Right lobe of liver (tissue), 6 donors: ENCODE data around the gene MTSS2. TPM values are rescaled to one million over a fixed set of nuclear protein-coding genes. Genes with fewer than 3 reads are reported as not detected.
A peak's percentile ranks its signal among the peaks of the same experiment; 100 is the strongest.

Experiments used
- ATAC-seq, 4 donors: fragments of 200-7000 bp; cut with Tn5 transposase; one replicate each; pipeline ENCODE4 v1.9.1; 2020; ENCODE audit warnings: mild to moderate bottlenecking in 4 of 4, moderate library complexity in 4 of 4
- DNase-seq, 3 donors: peaks; one replicate each; pipeline ENCODE4 v3.0.0-alpha.2; 2020
- H3K27ac ChIP-seq, 3 donors: fragments of 200-600 bp; one replicate each; pipeline ENCODE4 v1.8.0; 2022
- H3K27me3 ChIP-seq, 2 donors: fragments of 200-600 bp; one replicate each; pipeline ENCODE4 v1.8.0; 2022
- H3K36me3 ChIP-seq, 4 donors: fragments of 200-600 bp; sonication (generic) in 1 of 4; one replicate each; pipeline versions ENCODE4 v1.5.1 to v1.8.0; 2017 to 2022; ENCODE audit warnings: control low read depth in 1 of 4
- H3K4me1 ChIP-seq, 4 donors: fragments of 200-600 bp; sonication (generic) in 1 of 4; one replicate each; pipeline versions ENCODE4 v1.5.1 to v1.8.0; 2017 to 2022; ENCODE audit warnings: control low read depth in 1 of 4
- H3K4me3 ChIP-seq, 3 donors: fragments of 200-600 bp; one replicate each; pipeline ENCODE4 v1.8.0; 2022
- H3K9me3 ChIP-seq, 4 donors: fragments of 200-600 bp; sonication (generic) in 1 of 4; one replicate each; pipeline versions ENCODE4 v1.5.1 to v1.8.0; 2017 to 2022; ENCODE audit warnings: control low read depth in 1 of 4
- POLR2A ChIP-seq: fragments of 450-650 bp; IDR thresholded peaks from one replicate; pipeline ENCODE4 v1.6.1; 2017; ENCODE audit warnings: antibody characterized with exemption, mild to moderate bottlenecking
- WGBS: methylation state at CpG from one replicate; pipeline ENCODE4 v1.1.6; 2018; ENCODE audit warnings: low coverage, low lambda C conversion rate; ENCODE audit not compliant: insufficient coverage; ENCODE audit errors: missing lambda C conversion rate; 5-methylcytosine and 5-hydroxymethylcytosine counted together
- intact Hi-C, 2 donors: fragments of 100-400 bp; cut with DNase I; formaldehyde crosslinking; loops; one replicate each; pipeline versions ENCODE4 v1.11.2 to v1.14.1; 2022
- long read RNA-seq: library from polyadenylated mRNA; unstranded; transcript quantifications from one replicate; pipeline ENCODE4 v2.0.0, GENCODE V29; 2019
- total RNA-seq, 6 experiments: library from RNA; depleted of rRNA in 2 of 6; stranded (reverse); fragments of >200 nt in 2 of 6; fragmentation: NEBNext Ultra II Directional in 3 of 6; extraction: Animal tissue kit (Norgen Biotek cat#: 25700) in 3 of 6; gene quantifications; one replicate each; pipeline versions ENCODE4 v1.1.0 to v1.2.4, GENCODE V29; 2016 to 2023
- TF ChIP-seq, protein P1 (sequence below), 4 donors: fragments of 200-600 bp in 3 of 4; fragments of 450-650 bp in 1 of 4; IDR thresholded peaks; one replicate each; pipeline versions ENCODE4 v1.5.1 to v1.8.0; 2016 to 2022; ENCODE audit warnings: antibody characterized with exemption in 4 of 4, mild to moderate bottlenecking in 2 of 4
- donor health status: DM: no; HTN: yes; CAD: no.
- donor health status: DM: no; HTN: no; CAD: no.
- donor health status: DM: no; HTN: no; CAD: no.
- donor health status: DM: no; HTN: yes; CAD: no.
- donor health status: DM: no; HTN: yes; CAD: no.

Gene MTSS2
- total RNA-seq: 100 to 1,000 TPM in 2 of 6 experiments, 10 to 100 TPM in 4; 28.5 to 117 (median 80.2) TPM
- long read RNA-seq: 0 reads

- H3K4me3 ChIP-seq: peak within 1 kb of the TSS; percentile 68 to 83 (median 71)
- no peaks in the 10 kb centered on the region for H3K27me3 ChIP-seq
- no peaks in the 10 kb centered on the region for H3K9me3 ChIP-seq
- H3K36me3 ChIP-seq: no peaks in the 10 kb centered on the region
- ATAC-seq (peak; percentile 56 to 69 (median 64)), DNase-seq (peak; percentile 85 to 90 (median 90))
- H3K27ac ChIP-seq: peak within 1 kb of the TSS; percentile 77 to 88 (median 83)
- peaks cover 0 to 40% (median 13%) of the 10 kb centered on the region in 4 donors for H3K4me1 ChIP-seq
- no CpG with 5 or more reads among the region's 72 CpGs for WGBS
- intact Hi-C loops: loop anchor here in 1 of 2 donors (10.0 kb wide), 1 partner anchor 49 kb away; no protein-coding TSS in a partner anchor
- TF ChIP-seq, protein P1, sequence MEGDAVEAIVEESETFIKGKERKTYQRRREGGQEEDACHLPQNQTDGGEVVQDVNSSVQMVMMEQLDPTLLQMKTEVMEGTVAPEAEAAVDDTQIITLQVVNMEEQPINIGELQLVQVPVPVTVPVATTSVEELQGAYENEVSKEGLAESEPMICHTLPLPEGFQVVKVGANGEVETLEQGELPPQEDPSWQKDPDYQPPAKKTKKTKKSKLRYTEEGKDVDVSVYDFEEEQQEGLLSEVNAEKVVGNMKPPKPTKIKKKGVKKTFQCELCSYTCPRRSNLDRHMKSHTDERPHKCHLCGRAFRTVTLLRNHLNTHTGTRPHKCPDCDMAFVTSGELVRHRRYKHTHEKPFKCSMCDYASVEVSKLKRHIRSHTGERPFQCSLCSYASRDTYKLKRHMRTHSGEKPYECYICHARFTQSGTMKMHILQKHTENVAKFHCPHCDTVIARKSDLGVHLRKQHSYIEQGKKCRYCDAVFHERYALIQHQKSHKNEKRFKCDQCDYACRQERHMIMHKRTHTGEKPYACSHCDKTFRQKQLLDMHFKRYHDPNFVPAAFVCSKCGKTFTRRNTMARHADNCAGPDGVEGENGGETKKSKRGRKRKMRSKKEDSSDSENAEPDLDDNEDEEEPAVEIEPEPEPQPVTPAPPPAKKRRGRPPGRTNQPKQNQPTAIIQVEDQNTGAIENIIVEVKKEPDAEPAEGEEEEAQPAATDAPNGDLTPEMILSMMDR (IDR thresholded peaks at IDR 0.05): no peak
- TF ChIP-seq POLR2A: peak; percentile 72
Measured at GRCh38 chr16:70685938-70686375, at the start of gene MTSS2. MTSS2 (minus strand) TSS chr16:70686053; CDS start chr16:70685791, 262 bp downstream.

DNA sequence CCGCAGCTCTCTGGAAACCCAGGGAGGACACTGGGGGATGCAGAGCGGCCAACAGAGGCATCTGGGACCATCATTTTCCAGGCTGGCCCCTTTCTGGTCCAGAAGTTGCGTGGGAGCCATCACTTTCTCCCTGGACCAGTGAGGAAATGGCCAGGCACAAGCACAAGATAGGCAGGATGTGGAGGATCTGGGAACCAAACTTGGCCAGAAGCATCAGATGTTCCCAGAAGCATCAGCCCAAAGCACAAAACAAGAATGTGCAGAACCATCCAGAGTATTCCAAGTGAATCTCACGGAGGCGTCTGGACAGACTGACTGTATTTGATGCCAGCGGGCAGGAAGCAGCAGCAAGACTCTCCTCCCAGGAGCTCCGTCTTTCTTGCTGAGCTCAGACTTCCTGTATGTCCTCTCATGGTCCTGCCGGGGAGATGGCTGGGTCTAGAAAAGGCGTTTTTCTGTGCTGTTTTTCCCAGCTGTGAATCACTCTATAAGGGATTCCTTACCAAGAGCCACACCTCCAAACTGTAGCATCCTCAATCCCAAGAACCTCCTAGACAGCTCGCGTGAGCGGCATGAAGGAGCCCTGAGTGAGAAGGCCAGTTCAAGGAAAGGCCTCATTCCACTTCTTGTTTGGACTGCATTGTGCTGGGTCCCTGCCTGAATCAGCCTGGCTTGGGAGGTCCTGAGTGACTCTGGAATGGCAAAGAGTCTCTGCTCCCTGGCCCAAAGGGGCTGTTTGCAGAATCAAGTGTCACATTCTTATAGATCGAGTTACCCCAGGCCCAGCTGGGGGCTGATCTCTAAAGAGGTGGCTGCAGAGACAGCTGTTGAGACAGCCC, 49.5 kb upstream of the MTSS2 start:
- no peaks in the 10 kb centered on the region for H3K27me3 ChIP-seq
- 79% methylated on average over 12 of the region's 13 CpGs for WGBS
- H3K27ac ChIP-seq: peak overlapping the region in 1 of 3 donors; percentile 7
- H3K4me1 ChIP-seq: peaks cover 0 to 34% (median 15%) of the 10 kb centered on the region in 4 donors
- TF ChIP-seq, protein P1 (IDR thresholded peaks at IDR 0.05): no peak
- no peak for ATAC-seq
- no peak overlapping the region for H3K4me3 ChIP-seq
- no peaks in the 10 kb centered on the region for H3K36me3 ChIP-seq
- H3K9me3 ChIP-seq: no peaks in the 10 kb centered on the region
- intact Hi-C loops: loop anchor here (5.0 to 10.0 kb wide), 2 partner anchors 51 to 53 kb away; partner anchors contain the start of gene MTSS2 (in 1 of the 2)
- no peak for DNase-seq

- H3K36me3 ChIP-seq: no peaks in the 10 kb centered on the region
- no peaks in the 10 kb centered on the region for H3K9me3 ChIP-seq
- no peak for TF ChIP-seq POLR2A
- TF ChIP-seq, protein P1 (IDR thresholded peaks at IDR 0.05): no peak
- no peaks in the 10 kb centered on the region for H3K27me3 ChIP-seq
- DNase-seq (no peak), ATAC-seq (no peak)
- H3K27ac ChIP-seq: no peak overlapping the region
- peaks cover 0 to 27% (median 11%) of the 10 kb centered on the region in 4 donors for H3K4me1 ChIP-seq
- no peak overlapping the region for H3K4me3 ChIP-seq
- intact Hi-C loops: loop anchor here (5.0 to 10.0 kb wide), 2 partner anchors 50 to 52 kb away; partner anchors contain the start of gene MTSS2 (in 1 of the 2)
- 83% methylated on average over 2 of the region's 4 CpGs for WGBS
Measured at GRCh38 chr16:70734522-70735095, 48.8 kb upstream of the MTSS2 start.

DNA sequence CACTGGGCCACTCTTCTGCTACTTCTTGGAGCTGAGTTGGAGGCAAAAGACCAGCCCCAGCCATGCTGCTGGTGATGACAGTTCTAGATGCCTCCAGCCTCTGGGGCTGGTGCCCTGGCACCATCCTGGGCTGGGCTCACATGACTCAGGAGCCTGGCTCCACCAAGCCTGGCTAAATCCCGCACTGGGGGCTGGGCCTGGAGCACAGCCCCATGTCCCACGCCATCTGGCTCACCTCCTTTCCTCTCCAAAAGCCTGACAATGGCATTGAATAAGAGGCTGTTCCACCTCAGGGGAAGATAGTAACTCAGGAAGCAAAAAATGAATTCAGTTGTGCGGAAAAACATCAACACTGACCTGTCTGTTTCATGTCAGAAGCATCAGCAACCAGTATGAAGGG, 45.1 kb upstream of the MTSS2 start:
- H3K36me3 ChIP-seq: peaks cover 0 to 2% (median 0%) of the 10 kb centered on the region in 4 donors
- intact Hi-C loops: loop anchor here in 1 of 2 donors (10.0 kb wide), 1 partner anchor 46 kb away; the partner anchor contains the start of gene MTSS2
- 100% methylated on average over 1 of the region's 3 CpGs for WGBS

More for the DNA sequence above, 45.1 kb upstream of the MTSS2 start:
- Histone ChIP-seq H3K27me3 (no peaks in the 10 kb centered on the region), H3K4me3 (no peak overlapping the region), H3K27ac (no peak overlapping the region), H3K9me3 (no peaks in the 10 kb centered on the region), H3K4me1 (peaks cover 0 to 15% (median 5%) of the 10 kb centered on the region in 4 donors)
- no peak for ATAC-seq
- DNase-seq: no peak
- TF ChIP-seq, protein P1 (IDR thresholded peaks at IDR 0.05): no peak
- TF ChIP-seq POLR2A: no peak
